ENCODE measurements around the gene POLR1E.

Gene POLR1E

GRCh38 chr9:37549527-37549926 is 63.8 kb downstream of the POLR1E start:
- TF ChIP-seq, protein P1, sequence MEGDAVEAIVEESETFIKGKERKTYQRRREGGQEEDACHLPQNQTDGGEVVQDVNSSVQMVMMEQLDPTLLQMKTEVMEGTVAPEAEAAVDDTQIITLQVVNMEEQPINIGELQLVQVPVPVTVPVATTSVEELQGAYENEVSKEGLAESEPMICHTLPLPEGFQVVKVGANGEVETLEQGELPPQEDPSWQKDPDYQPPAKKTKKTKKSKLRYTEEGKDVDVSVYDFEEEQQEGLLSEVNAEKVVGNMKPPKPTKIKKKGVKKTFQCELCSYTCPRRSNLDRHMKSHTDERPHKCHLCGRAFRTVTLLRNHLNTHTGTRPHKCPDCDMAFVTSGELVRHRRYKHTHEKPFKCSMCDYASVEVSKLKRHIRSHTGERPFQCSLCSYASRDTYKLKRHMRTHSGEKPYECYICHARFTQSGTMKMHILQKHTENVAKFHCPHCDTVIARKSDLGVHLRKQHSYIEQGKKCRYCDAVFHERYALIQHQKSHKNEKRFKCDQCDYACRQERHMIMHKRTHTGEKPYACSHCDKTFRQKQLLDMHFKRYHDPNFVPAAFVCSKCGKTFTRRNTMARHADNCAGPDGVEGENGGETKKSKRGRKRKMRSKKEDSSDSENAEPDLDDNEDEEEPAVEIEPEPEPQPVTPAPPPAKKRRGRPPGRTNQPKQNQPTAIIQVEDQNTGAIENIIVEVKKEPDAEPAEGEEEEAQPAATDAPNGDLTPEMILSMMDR (conservative IDR thresholded peaks at IDR 0.05; ENCODE audit: low read depth, low read length) = no peak
- H3K4me3 ChIP-seq (ENCODE audit: low read depth, low read length) = no peak overlapping the region
- peak; percentile 38 for DNase-seq (ENCODE audit: low read depth)

- peak; percentile 49 for DNase-seq (ENCODE audit: low read depth)
- H3K4me3 ChIP-seq (ENCODE audit: low read depth, low read length) = no peak overlapping the region
- TF ChIP-seq, protein P1 (conservative IDR thresholded peaks at IDR 0.05; ENCODE audit: low read depth, low read length) = no peak
Observed at GRCh38 chr9:37550781-37551180, 65.0 kb downstream of the POLR1E start.

GRCh38 chr9:37551468-37551867 is 65.7 kb downstream of the POLR1E start:
- H3K4me3 ChIP-seq (ENCODE audit: low read depth, low read length) = no peak overlapping the region
- DNase-seq (ENCODE audit: low read depth) = no peak
- TF ChIP-seq, protein P1 (conservative IDR thresholded peaks at IDR 0.05; ENCODE audit: low read depth, low read length) = no peak

DNA sequence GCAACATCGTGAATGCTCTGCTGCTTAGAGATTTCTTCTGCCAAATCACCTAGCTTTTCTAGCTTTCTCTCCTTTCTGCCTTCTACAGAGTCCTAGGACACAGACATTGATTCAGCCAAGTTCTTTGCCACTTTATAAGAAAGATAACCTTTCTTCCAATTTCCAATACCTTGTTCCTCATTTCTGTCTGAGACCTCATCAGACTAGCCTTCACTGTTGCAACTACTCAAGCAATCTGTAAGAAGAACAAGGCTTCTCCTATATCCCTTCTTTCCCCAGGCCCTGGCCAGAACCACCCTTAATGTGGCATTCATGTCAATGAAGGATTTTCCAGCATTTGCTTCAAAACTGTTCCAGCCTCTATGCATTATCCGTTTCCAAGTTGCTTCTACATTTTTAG is 66.1 kb downstream of the POLR1E start:
- no peak overlapping the region for H3K4me3 ChIP-seq (ENCODE audit: low read depth, low read length)
- TF ChIP-seq, protein P1 (conservative IDR thresholded peaks at IDR 0.05; ENCODE audit: low read depth, low read length) = no peak
- no peak for DNase-seq (ENCODE audit: low read depth)
